ENCODE measurements around the gene ZGPAT. TPM values are rescaled to one million over a fixed set of nuclear protein-coding genes. Genes with fewer than 3 reads are reported as not detected.

The ZGPAT gene
- total and polyA plus RNA-seq, 2 of the 13 experiments (the other 11 are each of a cell fraction or from before 2014, with no cell fraction given) = 23.0 to 41.9 TPM

- TF ChIP-seq ZBTB4 (CRISPR knock-in tag; IDR thresholded peaks at IDR 0.05; ENCODE audit: borderline replicate concordance) = 0 out of 2 replicates have a peak, but pooled peaks have one; percentile 32
- peak; percentile 84; the same call in 1 of the 2 replicates for TF ChIP-seq DRAP1 (CRISPR knock-in tag; IDR thresholded peaks at IDR 0.05)
- TF ChIP-seq ZSCAN25 (CRISPR knock-in tag; IDR thresholded peaks at IDR 0.05) = peak; percentile 86
- TF ChIP-seq RFX5 (IDR thresholded peaks at IDR 0.05; ENCODE audit: low read depth, low read length) = no peak
- TF ChIP-seq ZNF136 (CRISPR knock-in tag; IDR thresholded peaks at IDR 0.05; ENCODE audit: low read depth) = 0 out of 2 replicates have a peak, but pooled peaks have one; percentile 4
- TF ChIP-seq KLF6 (CRISPR knock-in tag; IDR thresholded peaks at IDR 0.05) = peak; percentile 86; the same call in 1 of the 2 replicates
- TF ChIP-seq TOE1 (CRISPR knock-in tag; IDR thresholded peaks at IDR 0.05) = peak; percentile 49; the same call in 1 of the 2 replicates
- peak; percentile 35; the same call in 1 of the 2 replicates for TF ChIP-seq ATF6 (CRISPR knock-in tag; conservative IDR thresholded peaks at IDR 0.05)
- TF ChIP-seq ZNF609 (CRISPR knock-in tag; IDR thresholded peaks at IDR 0.05; ENCODE audit: borderline replicate concordance) = peak; percentile 81
- peak in 1 of 2 experiments; percentile 54; a peak in 2 of 4 replicates for TF ChIP-seq POLR2A (IDR thresholded peaks at IDR 0.05; ENCODE audit: insufficient read depth in 1 of 2, low read depth in 2 of 2, low read length in 2 of 2)
- TF ChIP-seq RXRB (CRISPR knock-in tag; IDR thresholded peaks at IDR 0.05; ENCODE audit: borderline replicate concordance) = peak; percentile 91
- TF ChIP-seq ZNF414 (CRISPR knock-in tag; IDR thresholded peaks at IDR 0.05) = no peak
- TF ChIP-seq MED1 (CRISPR knock-in tag; IDR thresholded peaks at IDR 0.05) = peak; percentile 97
- TF ChIP-seq ARNTL (CRISPR knock-in tag; IDR thresholded peaks at IDR 0.05) = peak; percentile 96
- peak; percentile 61; the same call in 1 of the 2 replicates for TF ChIP-seq SIX4 (CRISPR knock-in tag; IDR thresholded peaks at IDR 0.05)
- 0 out of 2 replicates have a peak, but pooled peaks have one; percentile 91 for TF ChIP-seq MYNN (CRISPR knock-in tag; IDR thresholded peaks at IDR 0.05; ENCODE audit: low read depth)
These were observed 31.6 kb downstream of the ZGPAT start, which contains the start of gene SLC2A4RG (continued) for GRCh38 chr20:63739130-63740069.
